Activated CD8-positive, alpha-beta memory T cell treated with anti-CD3 and anti-CD28 coated beads, Interleukin-2, amount 50 U/mL, for 24 hours (primary cell): ENCODE measurements around the gene TTLL5.

ENCODE experiments used
- DNase-seq: peaks from one replicate; pipeline ENCODE4 v3.0.0-alpha.2; 2020; ENCODE audit errors: extremely low read depth

The TTLL5 gene

DNA sequence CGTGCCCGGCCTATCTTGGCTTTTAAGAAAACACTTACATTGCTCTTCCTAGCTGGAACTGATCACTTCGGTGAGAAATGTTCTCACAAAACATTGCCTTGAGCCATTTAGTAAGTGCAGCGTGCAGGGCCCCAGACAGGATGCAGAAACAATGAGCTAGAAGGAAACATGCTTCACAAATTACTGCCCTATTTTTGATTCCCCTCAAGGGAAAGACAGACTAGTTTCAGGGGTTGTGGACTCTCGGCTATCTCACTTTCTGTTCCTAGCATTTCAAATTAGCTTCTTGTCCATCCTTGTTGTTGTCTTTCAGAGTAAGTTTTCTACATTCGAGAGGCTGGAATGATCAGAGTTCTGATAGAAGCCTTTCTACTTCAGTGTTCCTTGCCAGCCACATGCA lies 299.2 kb downstream of the TTLL5 start:
- DNase-seq, result no peak

DNA sequence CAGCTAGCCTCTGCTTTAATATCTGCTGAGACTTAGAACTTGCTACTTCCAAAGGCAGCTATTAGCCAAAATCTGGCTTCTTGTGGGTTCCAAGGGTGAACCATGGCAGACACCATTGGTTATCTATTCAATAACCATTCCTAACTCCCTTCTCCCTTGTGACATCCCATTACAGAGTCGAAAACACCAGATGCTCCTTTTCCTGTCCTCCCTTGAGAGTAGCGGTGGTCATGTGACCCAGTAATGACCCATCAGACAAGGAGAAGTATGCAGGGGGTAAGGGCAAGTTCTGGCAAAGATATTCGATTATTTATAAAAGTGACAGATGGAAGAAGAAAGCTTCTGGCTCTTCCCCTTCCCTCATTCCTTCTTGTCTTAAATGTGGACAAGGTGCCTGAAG lies 300.6 kb downstream of the TTLL5 start:
- DNase-seq, result no peak

DNA sequence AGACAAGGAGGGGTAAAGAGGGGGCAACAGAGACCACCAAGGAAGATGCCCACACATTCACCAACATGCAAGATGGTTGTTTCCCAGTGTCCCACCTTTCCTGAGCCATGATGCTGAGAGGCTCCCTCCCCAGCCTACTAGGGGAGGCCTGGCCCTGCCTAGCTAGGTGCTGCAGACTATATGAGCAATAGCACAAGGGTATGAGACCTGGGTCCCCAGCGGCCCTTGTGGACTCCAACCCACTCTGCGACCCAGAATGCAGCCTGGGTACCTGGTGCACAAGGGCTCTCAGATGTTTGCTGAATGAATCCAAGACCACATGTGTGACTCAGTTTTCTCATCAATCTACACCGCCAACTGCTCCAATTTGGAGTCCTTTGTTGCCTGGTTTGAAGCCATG lies 306.8 kb downstream of the TTLL5 start:
- no peak for DNase-seq

DNA sequence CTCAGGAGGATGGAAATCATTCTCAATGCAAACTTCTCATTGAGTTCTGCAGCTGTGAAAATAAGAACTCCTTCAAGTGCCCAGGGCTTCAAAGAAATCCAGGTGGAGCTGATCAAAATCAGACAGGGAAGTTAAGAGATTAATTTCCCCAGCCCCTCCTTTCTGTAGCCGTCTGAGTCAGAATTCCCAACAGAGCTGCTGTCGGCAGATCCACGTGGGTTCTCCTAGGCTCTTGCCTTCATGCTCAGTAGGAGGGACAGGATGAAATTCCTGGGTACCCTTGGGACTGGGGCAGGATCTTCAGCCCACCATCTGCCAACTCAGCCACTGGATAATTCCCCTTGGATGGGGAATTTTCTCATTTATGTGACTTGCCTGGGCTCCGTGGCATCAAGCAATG lies 307.4 kb downstream of the TTLL5 start:
- no peak for DNase-seq

DNA sequence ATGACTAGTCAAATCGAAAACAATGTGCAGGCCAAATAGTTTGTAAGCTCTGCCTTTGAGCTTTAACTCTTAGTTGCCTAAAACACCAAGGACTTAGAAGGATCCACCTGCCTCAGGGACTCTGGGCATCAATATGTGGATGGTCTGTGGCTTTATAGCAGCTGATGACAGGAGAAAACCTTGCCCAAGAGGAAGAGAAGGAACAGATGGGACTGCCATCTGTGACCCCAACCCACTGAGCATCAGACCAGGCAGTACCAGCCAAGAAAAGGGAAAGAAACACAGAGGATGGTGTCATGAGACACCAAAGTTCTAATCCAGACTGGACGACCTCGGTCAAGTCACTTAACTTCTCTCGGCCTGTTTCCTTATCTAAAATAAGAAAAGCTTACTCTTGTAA lies 308.1 kb downstream of the TTLL5 start:
- no peak for DNase-seq

DNA sequence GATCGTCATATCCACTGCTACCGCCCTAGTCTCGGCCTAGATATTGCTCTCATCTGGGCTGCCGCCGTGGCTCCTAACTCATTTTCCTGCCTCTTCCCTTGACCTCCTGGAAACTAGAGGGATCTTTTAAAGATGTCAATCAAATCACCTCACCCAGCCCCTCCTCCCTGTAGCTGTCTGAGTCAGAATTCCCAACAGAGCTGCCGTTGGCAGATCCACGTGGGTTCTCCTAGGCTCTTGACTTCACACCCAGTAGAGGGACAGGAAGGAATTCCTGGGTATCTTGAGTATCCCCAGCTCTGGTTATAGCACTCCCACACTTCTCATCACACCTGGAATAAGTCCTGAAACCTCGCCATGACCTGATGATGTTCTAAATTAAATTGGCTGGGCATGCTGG lies 308.8 kb downstream of the TTLL5 start:
- no peak for DNase-seq

DNA sequence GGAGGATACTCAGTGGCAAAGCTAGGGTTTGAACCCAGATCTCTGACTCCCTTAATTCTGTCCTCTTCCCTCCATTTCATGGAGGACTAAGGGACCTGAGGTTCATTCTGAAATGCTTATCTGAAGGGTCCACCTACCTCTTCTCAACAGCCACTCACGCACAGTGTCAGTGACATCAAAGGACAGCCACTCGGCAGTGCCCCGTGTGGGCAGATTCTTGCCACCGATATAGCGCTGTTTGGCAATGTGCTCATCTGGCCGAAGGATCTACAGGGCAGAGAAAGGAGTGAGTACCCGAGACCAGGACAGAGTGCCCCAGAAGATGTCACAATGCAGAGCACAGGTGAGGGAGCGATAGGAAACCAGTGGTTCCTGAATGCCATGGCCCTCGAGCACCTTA lies 309.9 kb downstream of the TTLL5 start:
- no peak for DNase-seq

DNA sequence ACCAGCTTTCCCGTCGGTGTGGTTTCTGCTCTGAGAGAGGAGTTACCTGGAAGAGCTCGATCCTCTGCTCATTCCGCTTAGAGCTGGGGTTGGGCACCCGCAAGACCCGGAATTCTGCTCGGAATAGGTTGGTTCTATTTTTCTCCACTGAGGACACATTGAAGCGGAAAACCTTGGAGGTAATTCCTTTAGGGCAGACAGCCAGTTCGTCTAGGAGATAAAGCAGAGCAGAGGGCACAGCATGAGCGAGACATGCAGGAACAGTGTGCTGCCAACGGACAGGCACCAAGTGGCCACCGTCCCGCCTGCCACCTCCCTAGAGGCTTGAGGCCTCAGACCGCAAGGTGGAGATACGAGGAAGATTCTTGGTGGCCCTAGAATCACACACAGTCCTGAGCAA lies 310.5 kb downstream of the TTLL5 start:
- DNase-seq, result no peak

DNA sequence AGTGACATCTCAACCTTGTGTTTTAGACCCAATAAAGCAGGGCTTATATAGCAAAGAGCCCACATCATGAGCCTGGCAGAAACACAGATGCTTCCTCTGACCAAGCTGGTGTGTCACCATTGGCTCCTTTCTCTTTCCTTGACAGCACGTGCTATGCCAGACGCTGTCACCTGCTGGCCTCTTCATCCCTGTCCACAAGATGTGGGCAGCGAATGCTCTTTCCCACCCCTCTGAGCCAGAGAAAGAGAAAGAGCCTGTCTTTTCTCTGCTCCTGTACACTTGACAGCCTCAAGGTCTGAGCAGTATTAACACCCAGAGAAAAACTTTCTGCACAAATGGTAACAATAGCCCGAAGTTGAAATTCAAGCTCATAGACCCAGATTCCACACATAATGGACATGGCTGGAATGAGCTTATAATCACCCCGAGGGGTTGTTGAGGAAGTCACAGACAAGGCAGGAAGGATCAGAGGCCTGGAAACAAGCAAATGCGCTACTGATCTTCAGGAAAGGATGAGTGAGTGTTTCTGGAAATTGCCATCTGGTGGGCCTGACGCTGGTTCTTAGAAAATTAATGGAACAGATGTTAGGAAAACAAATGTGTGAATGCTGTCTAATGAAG lies 311.9 kb downstream of the TTLL5 start:
- DNase-seq, result no peak

DNA sequence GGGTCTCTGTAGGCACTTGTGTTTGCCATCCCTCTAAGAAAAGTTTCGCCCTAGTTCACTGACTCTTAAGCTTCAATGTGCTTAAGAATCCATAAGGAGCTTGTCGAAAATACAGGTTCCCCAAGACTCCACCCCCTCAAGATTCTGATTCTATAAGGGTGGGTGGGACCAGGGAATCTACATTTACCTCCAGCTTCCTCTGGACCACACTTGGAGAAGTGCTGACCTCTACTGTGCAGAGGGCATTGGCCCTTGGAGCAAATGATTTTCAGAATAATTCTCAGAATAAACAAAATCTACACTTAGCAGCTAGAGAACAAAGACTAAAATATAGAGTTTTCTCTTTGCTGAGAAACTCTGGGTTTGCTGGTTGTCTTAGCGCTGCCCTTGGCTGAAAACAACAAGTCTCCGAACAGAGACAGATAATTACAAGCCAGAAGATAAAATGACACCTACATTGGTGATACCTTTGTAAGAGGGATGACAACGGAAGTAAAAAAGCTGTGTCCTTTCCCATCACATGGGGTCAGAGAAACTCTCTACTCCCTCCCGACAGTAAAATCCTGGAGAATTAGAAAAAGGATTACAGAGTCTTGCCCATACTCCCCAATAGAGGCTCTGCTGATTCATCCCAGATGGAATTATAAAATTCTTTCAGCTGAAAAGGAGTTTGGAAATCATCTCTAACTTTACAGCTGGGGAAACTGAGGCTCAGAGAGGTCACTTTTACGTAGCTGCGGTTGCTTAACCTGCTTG lies 316.0 kb downstream of the TTLL5 start:
- DNase-seq, result no peak

DNA sequence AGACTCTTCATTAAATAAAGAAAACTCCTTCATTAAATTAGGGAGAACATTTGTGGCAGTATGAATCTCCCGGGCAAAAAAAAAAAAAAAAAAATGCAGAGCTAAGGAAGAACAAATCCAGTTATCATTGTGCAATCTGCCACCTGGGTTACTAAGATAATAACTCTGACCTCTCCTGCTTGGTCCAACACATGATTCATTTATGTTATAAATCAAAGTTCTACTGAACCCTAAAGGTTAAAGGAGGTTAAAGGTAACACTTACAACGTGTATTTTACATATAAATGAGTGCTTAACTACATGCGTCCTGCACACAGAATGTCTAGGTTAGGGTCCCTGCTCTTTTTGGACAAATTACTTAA lies 316.5 kb downstream of the TTLL5 start:
- no peak for DNase-seq

DNA sequence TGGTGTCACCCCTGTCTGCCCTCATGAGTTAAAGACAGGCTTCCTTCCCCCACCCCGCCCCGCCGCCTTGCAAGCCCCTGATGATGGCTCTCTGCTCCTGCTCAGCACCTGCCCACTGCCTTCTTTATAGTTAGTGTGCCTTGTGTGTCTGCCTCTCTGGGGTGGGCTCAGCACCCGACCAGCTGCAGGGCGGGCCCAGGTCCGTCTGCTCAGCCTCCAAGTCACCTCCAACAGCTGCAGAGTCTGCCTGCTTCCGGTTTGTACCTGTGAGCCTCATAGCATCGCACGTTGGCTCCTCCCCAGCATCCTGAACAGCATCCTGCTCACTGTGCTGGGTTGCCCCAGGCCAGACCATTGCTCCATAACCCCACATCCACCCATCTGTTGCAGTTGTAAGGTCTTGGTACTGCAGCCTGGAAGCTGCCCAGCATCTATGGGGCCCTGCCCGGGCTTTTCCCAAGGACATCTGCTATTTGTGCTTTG lies 317.2 kb downstream of the TTLL5 start:
- DNase-seq, result no peak

DNA sequence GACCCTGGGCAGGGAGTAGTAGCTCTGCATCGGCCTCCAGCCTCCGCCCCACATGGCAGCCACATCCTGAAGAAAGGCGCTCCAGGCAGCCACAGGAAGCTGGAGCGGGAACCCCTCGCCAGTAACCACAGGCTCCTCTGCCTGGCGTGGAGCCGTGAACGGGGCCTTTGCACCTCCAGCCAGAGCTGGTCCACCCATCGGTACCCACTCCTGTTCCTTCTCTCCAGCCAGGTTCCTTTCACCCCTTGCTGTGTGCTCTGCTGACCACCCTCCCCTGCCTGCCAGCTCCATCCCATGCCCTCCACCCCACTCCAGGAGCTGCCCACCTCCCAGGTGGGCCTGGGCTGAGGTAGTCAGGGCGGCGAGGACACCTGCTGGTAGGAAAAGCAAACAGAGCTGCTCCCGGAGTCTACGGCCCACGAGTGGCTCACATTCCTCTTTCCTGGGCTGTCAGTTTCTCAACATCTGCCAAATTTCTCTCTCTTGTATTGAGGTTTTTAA lies 318.1 kb downstream of the TTLL5 start:
- no peak for DNase-seq

DNA sequence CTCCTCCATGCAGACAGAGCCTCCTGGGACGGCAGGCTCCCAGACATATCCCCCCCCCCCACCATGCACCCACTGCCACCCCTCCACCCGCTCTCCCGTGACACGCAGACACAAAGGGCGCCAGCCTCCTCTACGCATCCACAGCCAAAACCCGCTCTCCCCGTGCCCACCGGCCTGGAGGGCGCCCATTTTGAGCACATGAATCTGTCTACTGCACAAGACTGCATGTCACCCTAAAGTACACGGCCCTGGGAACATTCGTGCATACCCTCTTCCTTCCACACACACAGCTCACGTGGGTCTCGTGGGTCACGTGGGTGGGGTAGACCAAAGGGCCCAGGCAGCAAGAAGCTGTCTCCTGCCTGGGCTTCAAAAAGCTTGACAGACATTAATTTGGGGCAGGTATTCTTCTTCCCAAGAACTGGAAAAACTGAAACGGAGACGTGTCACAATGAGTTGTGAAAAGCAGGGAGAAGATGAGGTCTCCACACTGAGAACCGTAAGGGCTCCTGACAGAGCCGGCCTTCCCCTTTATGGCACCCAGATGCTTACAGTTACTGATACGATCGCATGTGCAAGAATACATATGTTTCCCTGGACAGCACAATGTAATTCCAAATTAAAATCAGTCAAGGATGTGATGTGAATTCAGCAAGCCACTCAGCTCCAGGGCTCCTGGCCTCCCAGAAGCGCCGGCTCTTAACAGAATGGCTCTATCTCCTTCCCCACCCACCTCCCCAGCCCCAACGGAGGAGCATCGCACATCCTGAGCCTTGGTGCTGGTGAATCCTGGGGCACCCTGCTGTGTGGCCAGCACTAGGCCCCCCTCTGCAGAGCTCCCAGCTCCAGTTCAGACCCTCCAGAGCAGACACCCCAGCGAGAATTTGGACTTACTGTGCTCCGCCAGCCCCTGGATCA lies 318.9 kb downstream of the TTLL5 start:
- no peak for DNase-seq

DNA sequence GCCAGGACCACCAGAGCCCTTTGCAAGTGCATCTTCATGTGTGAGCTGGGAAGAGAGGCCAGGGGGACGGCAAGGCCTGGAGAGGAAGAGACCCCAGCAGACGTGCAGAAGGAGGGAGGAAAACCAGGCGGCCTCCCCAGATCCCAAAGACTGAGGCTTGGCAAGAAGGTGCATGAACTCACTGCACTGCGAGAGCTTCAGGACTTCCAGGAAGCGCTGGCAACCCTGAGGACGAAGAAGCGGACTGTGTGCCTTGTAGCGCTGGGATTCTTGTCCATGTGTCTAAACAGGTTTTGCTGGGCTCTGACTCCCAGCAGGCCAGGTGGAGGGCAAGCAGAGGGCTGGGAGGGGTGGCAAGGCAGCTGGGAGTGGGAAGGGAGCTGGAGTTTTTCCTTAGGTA lies 319.8 kb downstream of the TTLL5 start:
- no peak for DNase-seq

DNA sequence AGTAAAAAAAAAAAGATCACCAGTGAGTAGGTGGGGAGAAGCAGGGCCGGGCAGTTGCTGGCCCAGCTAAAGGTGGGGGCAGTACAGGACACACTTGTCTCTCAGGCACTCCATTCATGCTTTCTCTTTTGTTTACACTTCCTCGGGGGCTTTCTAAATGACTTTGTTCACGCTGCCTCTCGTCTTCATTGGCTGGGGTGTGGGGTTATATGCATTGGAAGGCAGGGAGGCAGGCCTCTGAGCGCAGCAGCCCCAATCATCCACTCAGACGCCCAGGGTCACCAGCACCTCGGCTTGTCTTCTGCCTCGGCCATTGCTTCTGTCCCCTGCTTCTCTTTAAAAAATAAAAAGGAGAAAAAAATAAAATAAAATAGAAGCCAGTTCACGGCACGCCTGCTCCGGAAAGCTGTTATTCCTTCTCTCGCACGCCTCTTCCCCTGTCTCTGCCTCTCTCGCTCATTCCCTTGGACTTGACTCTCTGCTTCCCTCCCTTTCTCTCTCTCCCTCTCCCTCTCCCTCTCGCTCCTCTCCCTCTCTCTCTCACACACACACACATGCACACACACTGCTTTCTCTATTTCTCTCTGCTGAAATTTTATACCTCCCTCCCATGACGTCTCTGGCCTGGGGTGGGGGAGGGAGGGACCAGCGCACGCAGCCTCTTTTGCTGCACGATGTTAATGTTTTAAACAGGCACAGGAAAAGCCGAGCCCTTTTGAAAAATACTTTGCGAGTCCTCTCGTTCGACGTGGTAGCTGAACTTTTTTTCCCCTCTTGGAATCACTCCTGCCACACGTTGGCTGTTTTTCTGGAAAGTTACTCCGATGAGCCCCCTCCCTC lies 320.6 kb downstream of the TTLL5 start, which contains the start of gene TGFB3:
Gene TGFB3 (minus strand): TSS at position 570 of the 840 bp plus-strand sequence. CDS start 1,102 bp downstream, outside the sequence.
- peak; percentile 2 for DNase-seq

DNA sequence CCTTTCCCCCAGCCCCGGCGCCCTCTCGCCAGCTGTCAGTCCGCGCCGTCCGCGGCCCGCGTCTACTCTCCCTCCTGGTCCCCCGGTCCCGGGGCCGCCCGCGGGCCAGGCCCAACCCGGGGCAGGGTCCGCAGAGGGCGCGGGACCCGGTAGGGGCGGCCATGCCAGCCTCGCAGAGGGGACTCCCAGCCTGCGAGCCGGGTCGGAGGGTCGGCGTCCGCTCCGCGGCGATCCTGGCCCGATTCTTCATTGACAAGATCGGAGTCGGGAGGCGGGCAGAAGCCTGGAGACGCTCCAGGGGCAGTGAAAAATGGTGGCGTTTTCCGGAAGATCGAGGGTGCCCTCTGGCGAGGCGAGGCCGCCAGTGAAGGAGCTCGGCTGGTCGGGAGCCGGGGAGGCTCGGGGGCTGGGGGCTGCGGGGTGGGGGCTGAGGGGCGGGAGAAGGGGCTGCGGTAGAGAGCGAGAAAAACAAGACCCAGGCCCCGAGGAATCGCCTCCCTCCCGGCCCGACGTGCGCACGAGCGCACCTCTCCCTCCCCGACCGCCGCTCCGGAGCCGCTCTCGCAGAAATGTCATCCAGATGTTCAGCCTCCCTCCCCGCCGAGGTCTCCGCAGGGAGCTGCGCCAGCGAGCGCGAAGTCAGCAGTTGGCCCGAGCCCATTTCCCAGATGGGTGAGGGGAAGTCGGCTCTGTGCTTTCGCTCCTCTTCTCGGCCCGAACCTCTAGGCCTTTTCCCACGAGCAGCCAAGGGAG lies 321.4 kb downstream of the TTLL5 start:
- peak; percentile 40 for DNase-seq

DNA sequence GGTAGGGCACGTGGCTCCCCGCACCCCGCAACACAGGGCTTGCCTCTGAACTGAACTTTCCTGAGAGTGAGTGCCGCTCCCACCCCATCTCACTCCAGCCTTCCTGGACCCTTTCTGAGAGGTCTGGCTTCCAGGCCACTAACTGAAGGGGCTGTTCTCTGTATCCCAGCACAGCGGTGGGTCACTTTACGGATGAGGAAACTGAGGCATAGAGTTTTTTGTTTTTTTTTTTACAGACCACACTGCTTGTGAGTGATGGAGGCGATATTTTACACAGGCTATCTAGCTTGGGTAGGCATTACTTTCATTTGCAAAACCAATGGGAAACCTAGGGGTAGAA lies 321.9 kb downstream of the TTLL5 start:
- DNase-seq, result no peak

DNA sequence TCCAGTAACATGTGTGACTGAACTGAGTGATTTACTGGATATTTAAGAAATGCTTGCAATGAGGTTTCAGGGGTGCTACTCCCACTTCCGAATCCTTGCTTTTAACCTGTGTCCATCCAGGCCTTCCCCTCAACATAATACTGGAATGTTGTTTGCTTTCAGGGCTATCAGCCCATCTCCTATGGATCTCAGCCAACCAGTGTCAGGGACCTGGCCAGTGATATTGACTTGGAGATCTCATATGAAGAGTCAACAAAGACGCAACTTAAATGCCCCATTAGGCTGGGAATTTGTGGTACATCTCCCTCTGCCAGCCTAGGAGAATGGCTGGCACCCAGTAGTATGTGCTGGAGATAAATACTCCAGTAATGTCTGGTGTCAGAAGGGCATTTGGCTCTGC lies 323.6 kb downstream of the TTLL5 start:
- no peak for DNase-seq

DNA sequence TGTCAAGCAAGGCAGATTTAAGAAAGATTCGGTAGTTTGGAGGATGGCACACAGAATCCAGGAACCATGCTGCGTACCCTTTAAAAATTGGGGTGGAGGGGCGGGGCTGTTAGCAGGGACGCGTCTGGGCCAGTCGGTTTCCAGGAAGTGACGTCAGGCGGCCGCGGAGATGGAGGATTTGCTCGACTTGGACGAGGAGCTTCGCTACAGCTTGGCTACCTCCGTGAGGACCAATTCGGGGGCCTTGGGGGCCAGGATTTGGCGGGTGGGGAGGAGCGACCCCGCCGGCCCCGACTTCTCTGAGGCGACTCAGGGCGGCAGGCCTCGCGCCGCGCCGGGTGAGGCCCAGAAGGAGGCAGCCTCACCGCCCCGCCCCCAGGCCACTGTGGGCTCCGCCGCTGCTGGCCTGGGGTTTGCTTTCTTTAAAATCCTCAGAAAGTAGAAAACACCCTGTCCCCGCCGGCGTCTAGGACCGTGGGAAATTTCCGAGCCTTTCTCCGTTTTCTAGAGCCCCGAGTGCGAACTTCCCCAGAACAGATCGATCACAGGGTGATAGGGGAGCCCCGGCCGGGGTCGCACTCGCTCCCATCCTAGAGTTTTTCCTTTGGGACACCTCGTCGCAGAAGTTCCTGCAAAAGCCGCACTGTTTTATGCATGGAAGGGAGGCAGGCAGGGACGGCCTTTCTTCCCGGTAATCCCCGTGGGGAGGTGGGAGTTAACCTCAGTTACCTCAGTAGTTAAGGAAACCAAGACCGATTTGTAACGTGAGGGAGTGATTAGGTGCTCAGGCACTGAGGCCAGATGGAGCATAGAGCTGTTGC lies 324.8 kb downstream of the TTLL5 start, which contains the start of gene IFT43:
Gene IFT43 (plus strand): TSS at position 146 of the 821 bp plus-strand sequence. CDS start 24 bp downstream, at position 170.
- DNase-seq, result peak; percentile 88
